Heart right ventricle (tissue), 16 donors: Measurements from ENCODE around the gene HEATR5B. TPM values are rescaled to one million over a fixed set of nuclear protein-coding genes. Genes with fewer than 3 reads are reported as not detected.

Experiments used
- ATAC-seq, 8 donors: fragments of 200-7000 bp; cut with Tn5 transposase; one replicate each; pipeline ENCODE4 v1.9.1; 2020; ENCODE audit warnings: mild to moderate bottlenecking in 8 of 8, moderate library complexity in 8 of 8, moderate number of reproducible peaks in 1 of 8
- DNase-seq, 2 donors: peaks; one replicate each; pipeline ENCODE4 v3.0.0-alpha.2; 2020
- H3K27ac ChIP-seq, 10 donors: fragments of 200-600 bp; sonication (generic) in 2 of 10; one replicate each; pipeline versions ENCODE4 v1.5.0 to v1.8.0; 2020 to 2022; ENCODE audit warnings: mild to moderate bottlenecking in 3 of 10
- H3K27me3 ChIP-seq, 7 donors: fragments of 200-600 bp; one replicate each; pipeline ENCODE4 v1.8.0; 2021 to 2022; ENCODE audit warnings: mild to moderate bottlenecking in 2 of 7
- H3K36me3 ChIP-seq, 9 donors: fragments of 200-600 bp; sonication (generic) in 1 of 9; one replicate each; pipeline versions ENCODE4 v1.5.0 to v1.8.0; 2020 to 2022; ENCODE audit warnings: mild to moderate bottlenecking in 2 of 9
- H3K4me1 ChIP-seq, 9 donors: fragments of 200-600 bp; sonication (generic) in 1 of 9; one replicate each; pipeline versions ENCODE4 v1.5.0 to v1.8.0; 2020 to 2022; ENCODE audit warnings: mild to moderate bottlenecking in 4 of 9
- H3K4me3 ChIP-seq, 10 donors: fragments of 200-600 bp; sonication (generic) in 2 of 10; one replicate each; pipeline versions ENCODE4 v1.5.0 to v1.8.0; 2020 to 2022; ENCODE audit warnings: mild to moderate bottlenecking in 7 of 10, moderate library complexity in 2 of 10
- H3K9me3 ChIP-seq, 11 donors: fragments of 200-600 bp in 10 of 11; sonication (generic) in 2 of 11; one replicate each; pipeline versions ENCODE4 v1.5.0 to v1.8.0; 2013 to 2022; ENCODE audit warnings: mild to moderate bottlenecking in 2 of 11, control low read depth in 1 of 11, moderate library complexity in 1 of 11
- WGBS, 2 donors: extraction: QIAGEN DNeasy Blood & Tissue Kit; methylation state at CpG; one replicate each; pipeline ENCODE4 v1.1.7; 2013; ENCODE audit warnings: inconsistent platforms in 1 of 2; 5-methylcytosine and 5-hydroxymethylcytosine counted together
- intact Hi-C, 10 donors: fragments of 100-400 bp; cut with DNase I; formaldehyde crosslinking; loops; one replicate each; pipeline versions ENCODE4 v1.11.1 to v1.14.2; 2022
- polyA plus RNA-seq, 2 donors: library from polyadenylated mRNA; stranded (reverse); fragments of 200-250 nt; gene quantifications; one replicate each; pipeline ENCODE4 v1.2.3, GENCODE V29; 2013
- total RNA-seq, 10 donors: library from RNA; stranded (reverse); fragmentation: NEBNext Ultra II Directional in 3 of 10; extraction: Animal tissue kit (Norgen Biotek cat#: 25700) in 3 of 10; gene quantifications; one replicate each; pipeline versions ENCODE4 v1.2.1 to v1.2.4, GENCODE V29; 2021 to 2023
- TF ChIP-seq, protein P1 (sequence below), 9 donors: fragments of 200-600 bp; sonication (generic) in 2 of 9; IDR thresholded peaks; one replicate each; pipeline versions ENCODE4 v1.5.0 to v1.8.0; 2021 to 2022; ENCODE audit warnings: antibody characterized with exemption in 9 of 9, mild to moderate bottlenecking in 5 of 9, moderate library complexity in 1 of 9
- donor health status: Arrhythmogenic right ventricular cardiomyopathy.
- donor health status: ischemic (EF 13 %, LVEDD 7.1; RV severe dilation, severe dysfunction).
- donor health status: healthy with polysubstance abuse.
- donor health status: DM: no; HTN: yes; CAD: no.
- donor health status: DM: no; HTN: no; CAD: no.
- donor health status: ischemic (EF 25% LVEDD 6.9; RV normal size, moderate dysfunction).
- donor health status: ischemic (EF 25% LVEDD 5.7; RV mildly dilated, moderate dysfunction).
- donor health status: healthy.
- donor health status: DM: yes; HTN: yes; CAD: no.
- donor health status: Ischemic cardiomyopathy.
- donor health status: ischemic (EF 35%, LVEDD 5.7; RV mildly dilated, moderate dysfunction).
- donor health status: nonischemic (EF 11% LVEDD 7.7; RV severe dilation, severe dysfunction).
- donor health status: DM: yes; HTN: yes; CAD: no.
- donor health status: PGD.
- donor health status: ischemic (EF 29% LVEDD 5.4; RV normal size, mild dysfunction).
- donor health status: nonischemic (EF 23%, LVEDD 6.1; RV moderate dilation, normal function).

HEATR5B gene
- total and polyA plus RNA-seq, 12 donors = 3.7 to 27.4 (median 17.4) TPM

GRCh38 chr2:37105150-37105549, 21.0 kb upstream of the HEATR5B start:
- intact Hi-C loops = no loop called here
- Histone ChIP-seq H3K36me3 (peaks cover 0 to 100% (median 47%) of the 10 kb centered on the region in 9 donors), H3K9me3 (no peaks in the 10 kb centered on the region), H3K4me1 (no peaks in the 10 kb centered on the region), H3K27ac (no peak overlapping the region), H3K4me3 (no peak overlapping the region), H3K27me3 (no peaks in the 10 kb centered on the region)
- no peak for ATAC-seq
- DNase-seq = no peak
- WGBS, 2 donors = 83 to 93% methylated on average over 5 of the region's 5 CpGs
- TF ChIP-seq, protein P1, sequence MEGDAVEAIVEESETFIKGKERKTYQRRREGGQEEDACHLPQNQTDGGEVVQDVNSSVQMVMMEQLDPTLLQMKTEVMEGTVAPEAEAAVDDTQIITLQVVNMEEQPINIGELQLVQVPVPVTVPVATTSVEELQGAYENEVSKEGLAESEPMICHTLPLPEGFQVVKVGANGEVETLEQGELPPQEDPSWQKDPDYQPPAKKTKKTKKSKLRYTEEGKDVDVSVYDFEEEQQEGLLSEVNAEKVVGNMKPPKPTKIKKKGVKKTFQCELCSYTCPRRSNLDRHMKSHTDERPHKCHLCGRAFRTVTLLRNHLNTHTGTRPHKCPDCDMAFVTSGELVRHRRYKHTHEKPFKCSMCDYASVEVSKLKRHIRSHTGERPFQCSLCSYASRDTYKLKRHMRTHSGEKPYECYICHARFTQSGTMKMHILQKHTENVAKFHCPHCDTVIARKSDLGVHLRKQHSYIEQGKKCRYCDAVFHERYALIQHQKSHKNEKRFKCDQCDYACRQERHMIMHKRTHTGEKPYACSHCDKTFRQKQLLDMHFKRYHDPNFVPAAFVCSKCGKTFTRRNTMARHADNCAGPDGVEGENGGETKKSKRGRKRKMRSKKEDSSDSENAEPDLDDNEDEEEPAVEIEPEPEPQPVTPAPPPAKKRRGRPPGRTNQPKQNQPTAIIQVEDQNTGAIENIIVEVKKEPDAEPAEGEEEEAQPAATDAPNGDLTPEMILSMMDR (IDR thresholded peaks at IDR 0.05) = no peak

DNA sequence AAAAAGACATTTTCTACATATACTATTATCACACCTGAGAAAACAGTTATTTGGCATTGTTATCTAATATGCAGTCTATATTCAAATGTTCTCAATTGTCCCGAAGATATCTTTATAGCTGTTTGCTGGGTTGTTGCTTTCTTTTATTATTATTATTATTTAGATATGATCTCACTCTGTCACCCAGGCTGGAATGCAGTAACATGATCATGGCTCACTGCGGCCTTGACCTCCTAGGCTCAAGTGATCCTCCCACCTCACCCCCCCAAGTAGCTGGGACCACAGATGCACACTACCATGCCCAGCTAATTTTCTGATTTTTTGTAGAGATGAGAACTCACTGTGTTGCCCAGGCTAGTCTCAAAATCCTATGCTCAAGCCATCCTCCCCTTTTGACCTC, 20.0 kb upstream of the HEATR5B start:
- no peaks in the 10 kb centered on the region for H3K27me3 ChIP-seq
- H3K36me3 ChIP-seq = peaks cover 0 to 100% (median 40%) of the 10 kb centered on the region in 9 donors
- H3K4me3 ChIP-seq = no peak overlapping the region
- ATAC-seq (no peak), DNase-seq (no peak)
- 95 to 99% methylated on average over 2 of the region's 2 CpGs for WGBS, 2 donors
- no peaks in the 10 kb centered on the region for H3K4me1 ChIP-seq
- H3K27ac ChIP-seq = no peak overlapping the region
- H3K9me3 ChIP-seq = no peaks in the 10 kb centered on the region
- intact Hi-C loops = no loop called here
- TF ChIP-seq, protein P1 (IDR thresholded peaks at IDR 0.05) = no peak

GRCh38 chr2:37102588-37102987, 18.4 kb upstream of the HEATR5B start:
- intact Hi-C loops = no loop called here
- no peaks in the 10 kb centered on the region for H3K4me1 ChIP-seq
- H3K36me3 ChIP-seq = peaks cover 0 to 100% (median 26%) of the 10 kb centered on the region in 9 donors
- DNase-seq (no peak), ATAC-seq (no peak)
- no peak overlapping the region for H3K4me3 ChIP-seq
- no peaks in the 10 kb centered on the region for H3K9me3 ChIP-seq
- no peak overlapping the region for H3K27ac ChIP-seq
- TF ChIP-seq, protein P1 (IDR thresholded peaks at IDR 0.05) = no peak
- WGBS, 2 donors = 93 to 97% methylated on average over 3 of the region's 3 CpGs
- no peaks in the 10 kb centered on the region for H3K27me3 ChIP-seq

DNA sequence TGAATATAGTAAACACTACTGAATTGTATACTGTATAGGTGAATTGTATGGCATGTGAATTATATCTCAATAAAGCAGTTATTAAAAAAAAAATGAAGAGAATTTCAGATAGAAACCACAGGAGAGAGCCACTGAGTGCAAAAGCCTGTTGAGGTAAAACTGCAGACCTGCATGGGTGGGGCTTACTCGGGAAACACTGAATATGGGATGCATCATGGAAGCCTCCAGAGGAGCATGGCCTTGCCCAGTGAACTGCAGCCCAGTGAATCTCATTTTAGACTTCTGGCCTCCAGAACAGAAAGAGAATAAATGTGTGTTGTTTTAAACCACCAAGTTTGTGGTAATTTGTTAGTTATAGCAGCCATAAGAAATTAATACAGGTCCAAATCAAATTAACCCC, 15.9 kb upstream of the HEATR5B start:
- peaks cover 0 to 100% (median 13%) of the 10 kb centered on the region in 9 donors for H3K36me3 ChIP-seq
- TF ChIP-seq, protein P1 (IDR thresholded peaks at IDR 0.05) = no peak

More for the DNA sequence above, 15.9 kb upstream of the HEATR5B start:
- intact Hi-C loops = no loop called here
- no peaks in the 10 kb centered on the region for H3K4me1 ChIP-seq
- no peaks in the 10 kb centered on the region for H3K9me3 ChIP-seq
- no peak for ATAC-seq
- H3K27me3 ChIP-seq = no peaks in the 10 kb centered on the region
- no peak for DNase-seq
- no peak overlapping the region for H3K27ac ChIP-seq
- H3K4me3 ChIP-seq = no peak overlapping the region
- 64 to 81% methylated on average over 1 of the region's 1 CpG for WGBS, 2 donors
